MCF 10A (cell line): Measurements from ENCODE around the gene MAST1. TPM values are rescaled to one million over a fixed set of nuclear protein-coding genes. Genes with fewer than 3 reads are reported as not detected.

Experiments
- BruUV-seq: library from RNA; stranded (reverse); fragments of 400-500 nt; replicated peaks from 2 replicates; lab custom pipeline; 2021; lab: Mats Ljungman, UMichigan
- CTCF ChIA-PET: fragments of 300-600 bp; sonication (Branson Sonifier 250); formaldehyde crosslinking; extraction: SDS; loops from one replicate; lab custom pipeline; 2021; ENCODE audit warnings: antibody characterized with exemption, inconsistent platforms; lab: Yijun Ruan, JAX
- POLR2A ChIA-PET: fragments of 300-600, 350-650 bp; sonication (Branson Sonifier 250); formaldehyde crosslinking; extraction: SDS; loops from one replicate; lab custom pipeline; 2020; ENCODE audit warnings: antibody characterized with exemption, inconsistent platforms; lab: Yijun Ruan, JAX
- DNase-seq: peaks from one replicate; pipeline ENCODE4 v3.0.0-alpha.2; 2018; ENCODE audit not compliant: unreplicated experiment
- H3K27ac Mint-ChIP-seq: one replicate; pipeline ENCODE4 v1.8.0; 2022; ENCODE audit warnings: mild to moderate bottlenecking, low read depth, mixed read lengths; ENCODE audit not compliant: unreplicated experiment
- H3K27me3 Mint-ChIP-seq: one replicate; pipeline ENCODE4 v1.8.0; 2022; ENCODE audit warnings: mixed read lengths; ENCODE audit not compliant: insufficient read depth, unreplicated experiment
- H3K36me3 Mint-ChIP-seq: one replicate; pipeline ENCODE4 v1.8.0; 2022; ENCODE audit warnings: mild to moderate bottlenecking, moderate library complexity, mixed read lengths; ENCODE audit not compliant: insufficient read depth, unreplicated experiment
- H3K4me1 Mint-ChIP-seq: one replicate; pipeline ENCODE4 v1.8.0; 2022; ENCODE audit warnings: mixed read lengths; ENCODE audit not compliant: insufficient read depth, unreplicated experiment
- H3K4me3 Mint-ChIP-seq: one replicate; pipeline ENCODE4 v1.8.0; 2022; ENCODE audit warnings: mild to moderate bottlenecking, moderate library complexity, mixed read lengths; ENCODE audit not compliant: unreplicated experiment
- H3K9me3 Mint-ChIP-seq: one replicate; pipeline ENCODE4 v1.8.0; 2022; ENCODE audit warnings: mixed read lengths; ENCODE audit not compliant: unreplicated experiment
- intact Hi-C: fragments of 100-400 bp; cut with micrococcal nuclease; formaldehyde crosslinking; loops from 2 replicates; pipeline ENCODE4 v1.14.1; 2022
- total RNA-seq: library from RNA; stranded (reverse); gene quantifications from 2 replicates; pipeline ENCODE4 v1.2.3, GENCODE V29; 2022
- TF ChIP-seq, protein P1 (sequence below): fragments of 200-600 bp; IDR thresholded peaks from one replicate; pipeline ENCODE4 v1.8.0; 2022; ENCODE audit warnings: antibody characterized with exemption, mild to moderate bottlenecking; ENCODE audit not compliant: unreplicated experiment

MAST1 gene
- total RNA-seq, 1 experiment from 2014 or later, result 1.6 TPM

DNA sequence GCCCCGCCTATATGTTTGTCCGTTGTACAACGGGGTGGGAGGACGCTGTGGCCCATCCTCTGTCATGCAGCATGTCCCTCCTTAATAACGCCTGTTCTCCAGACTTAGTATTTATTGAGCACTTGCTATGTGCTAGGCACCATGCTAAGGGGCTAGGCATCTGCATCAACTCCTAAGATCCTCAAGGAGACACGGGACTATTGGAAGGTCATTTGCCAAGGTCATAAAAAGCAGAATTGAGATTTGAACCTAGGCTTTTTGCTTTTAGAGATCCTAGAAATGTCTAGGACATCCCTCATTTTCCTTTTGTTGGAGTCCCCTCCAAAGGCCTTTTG, 1.8 kb upstream of the MAST1 start:
- H3K9me3 Mint-ChIP-seq, result no peaks in the 10 kb centered on the region
- no peak for DNase-seq
- intact Hi-C loops, result loop anchor here (5.0 kb wide), 1 partner anchor 34 kb away; the partner anchor contains the start of genes PRDX2 and THSD8
- BruUV-seq, result no TSS peak
- H3K4me1 Mint-ChIP-seq, result peaks cover 22% of the 10 kb centered on the region
- peak overlapping the region; percentile 47 for H3K4me3 Mint-ChIP-seq
- no peak overlapping the region for H3K27ac Mint-ChIP-seq
- TF ChIP-seq, protein P1, sequence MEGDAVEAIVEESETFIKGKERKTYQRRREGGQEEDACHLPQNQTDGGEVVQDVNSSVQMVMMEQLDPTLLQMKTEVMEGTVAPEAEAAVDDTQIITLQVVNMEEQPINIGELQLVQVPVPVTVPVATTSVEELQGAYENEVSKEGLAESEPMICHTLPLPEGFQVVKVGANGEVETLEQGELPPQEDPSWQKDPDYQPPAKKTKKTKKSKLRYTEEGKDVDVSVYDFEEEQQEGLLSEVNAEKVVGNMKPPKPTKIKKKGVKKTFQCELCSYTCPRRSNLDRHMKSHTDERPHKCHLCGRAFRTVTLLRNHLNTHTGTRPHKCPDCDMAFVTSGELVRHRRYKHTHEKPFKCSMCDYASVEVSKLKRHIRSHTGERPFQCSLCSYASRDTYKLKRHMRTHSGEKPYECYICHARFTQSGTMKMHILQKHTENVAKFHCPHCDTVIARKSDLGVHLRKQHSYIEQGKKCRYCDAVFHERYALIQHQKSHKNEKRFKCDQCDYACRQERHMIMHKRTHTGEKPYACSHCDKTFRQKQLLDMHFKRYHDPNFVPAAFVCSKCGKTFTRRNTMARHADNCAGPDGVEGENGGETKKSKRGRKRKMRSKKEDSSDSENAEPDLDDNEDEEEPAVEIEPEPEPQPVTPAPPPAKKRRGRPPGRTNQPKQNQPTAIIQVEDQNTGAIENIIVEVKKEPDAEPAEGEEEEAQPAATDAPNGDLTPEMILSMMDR, result no peak
- CTCF ChIA-PET, result interaction anchor here (1.5 kb wide), 1 partner anchor 11 kb away, joined by 18 read pairs; no protein-coding TSS in a partner anchor
- H3K36me3 Mint-ChIP-seq, result no peaks in the 10 kb centered on the region
- POLR2A ChIA-PET, result interaction anchor here (0.6 to 1.5 kb wide), 5 partner anchors 13 to 160 kb away, joined by 3 to 7 read pairs (median 4); partner anchors contain the start of genes JUNB and RNASEH2A
- peaks cover 28% of the 10 kb centered on the region for H3K27me3 Mint-ChIP-seq

DNA sequence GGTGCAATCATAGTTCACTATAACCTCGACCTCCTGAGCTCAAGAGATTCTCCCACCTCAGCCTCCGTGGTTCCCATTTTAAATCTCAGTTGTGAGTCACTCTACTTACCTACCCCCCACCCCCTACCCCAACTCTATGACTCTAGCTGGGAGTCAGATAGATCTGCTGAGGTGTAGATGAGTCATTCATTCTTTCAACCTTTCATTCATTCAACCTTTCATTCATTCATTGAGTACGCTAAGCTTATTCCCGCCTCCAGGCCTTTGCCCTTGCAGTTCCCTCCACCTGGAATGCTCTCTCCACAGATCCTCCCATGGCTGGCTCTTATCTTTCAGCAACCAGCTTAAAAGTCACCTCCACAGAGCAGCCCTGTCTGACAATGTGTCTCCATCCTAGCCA, 1.1 kb upstream of the MAST1 start:
- CTCF ChIA-PET, result interaction anchor here (0.6 to 1.5 kb wide), 5 partner anchors 10 to 1515 kb away, joined by 3 to 18 read pairs (median 5); no protein-coding TSS in a partner anchor
- Mint-ChIP-seq H3K36me3 (no peaks in the 10 kb centered on the region), H3K4me3 (no peak overlapping the region), H3K4me1 (peaks cover 22% of the 10 kb centered on the region), H3K9me3 (no peaks in the 10 kb centered on the region), H3K27ac (no peak overlapping the region), H3K27me3 (peaks cover 21% of the 10 kb centered on the region)
- BruUV-seq, result no TSS peak
- TF ChIP-seq, protein P1, result no peak
- POLR2A ChIA-PET, result interaction anchor here (0.6 to 1.5 kb wide), 5 partner anchors 12 to 241 kb away, joined by 3 to 7 read pairs (median 3); partner anchors contain the start of genes JUNB and RNASEH2A
- peak; percentile 24 for DNase-seq
- intact Hi-C loops, result loop anchor here (5.0 kb wide), 1 partner anchor 35 kb away; the partner anchor contains the start of genes PRDX2 and THSD8

DNA sequence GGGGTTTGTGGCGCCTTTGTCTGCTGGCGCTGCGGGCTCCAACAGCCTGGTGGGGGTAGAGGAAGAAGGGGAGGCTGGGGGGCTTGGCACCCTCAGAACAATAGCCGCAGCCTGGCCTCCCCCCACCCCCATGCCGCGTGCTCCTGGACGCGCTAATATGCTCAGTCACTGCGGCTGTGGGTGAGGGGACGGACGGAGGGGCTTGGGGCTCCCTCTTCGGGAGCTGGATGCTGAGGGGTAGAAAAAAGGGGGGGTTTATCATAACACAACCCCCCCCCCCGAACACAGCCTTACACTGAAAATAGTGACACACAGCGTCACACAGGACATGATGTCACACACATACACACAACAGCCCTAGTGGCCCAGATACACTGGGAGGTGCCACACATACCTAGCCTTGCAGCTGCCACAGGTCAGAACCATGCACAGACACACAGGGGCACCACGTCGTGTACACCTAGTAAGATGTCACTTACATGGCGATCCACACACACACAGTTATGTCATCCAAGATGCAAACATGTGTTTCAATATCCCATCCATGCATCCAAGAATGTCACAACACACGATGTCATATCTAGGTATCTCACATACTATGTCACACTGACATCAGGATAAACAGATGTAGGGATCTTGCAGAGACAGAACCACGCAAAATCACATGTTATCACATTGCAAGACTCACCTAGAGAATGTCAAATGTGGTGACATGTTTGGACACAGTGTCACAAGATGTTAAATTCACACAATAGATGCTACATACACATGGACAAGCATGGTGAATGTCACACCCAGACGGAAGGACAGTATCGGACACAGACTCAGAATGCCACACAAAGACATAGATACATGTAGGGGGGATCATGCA, 806 bp downstream of the MAST1 start:
- TF ChIP-seq, protein P1, result no peak
- BruUV-seq, result no TSS peak
- H3K27ac Mint-ChIP-seq, result no peak overlapping the region
- H3K27me3 Mint-ChIP-seq, result peaks cover 14% of the 10 kb centered on the region
- intact Hi-C loops, result loop anchor here (5.0 kb wide), 1 partner anchor 37 kb away; the partner anchor contains the start of genes PRDX2 and THSD8
- H3K4me1 Mint-ChIP-seq, result peaks cover 18% of the 10 kb centered on the region
- CTCF ChIA-PET, result interaction anchor here (0.7 to 1.2 kb wide), 2 partner anchors 24 to 699 kb away, joined by 3 to 6 read pairs; partner anchors contain the start of gene ZNF20
- no peaks in the 10 kb centered on the region for H3K9me3 Mint-ChIP-seq
- POLR2A ChIA-PET, result interaction anchor here (0.7 to 1.0 kb wide), 2 partner anchors 8 to 133 kb away, joined by 3 to 5 read pairs; no protein-coding TSS in a partner anchor
- H3K36me3 Mint-ChIP-seq, result no peaks in the 10 kb centered on the region
- peak overlapping the region; percentile 66 for H3K4me3 Mint-ChIP-seq
- no peak for DNase-seq
